HT1080 (cell line): ENCODE measurements around the gene AKNA. TPM values are rescaled to one million over a fixed set of nuclear protein-coding genes. Genes with fewer than 3 reads are reported as not detected.
A peak's percentile ranks its signal among the peaks of the same experiment; 100 is the strongest.
"Not testable (repeated sequence)": the region's sequence is repeated elsewhere in the genome, so short reads cannot be mapped to it uniquely, and the experiment has no call there.

ENCODE experiments used
- DNase-seq: peaks from one replicate; pipeline ENCODE4 v3.0.0-alpha.2; 2015; ENCODE audit warnings: low read depth
- total RNA-seq: library from RNA; depleted of rRNA; stranded (reverse); fragments of >200 nt; shearing (Covaris generic); gene quantifications from 2 replicates; pipeline ENCODE4 v1.2.3, GENCODE V29; 2014

AKNA gene
- total RNA-seq, 1 experiment from 2014 or later = 4.2 TPM

DNA sequence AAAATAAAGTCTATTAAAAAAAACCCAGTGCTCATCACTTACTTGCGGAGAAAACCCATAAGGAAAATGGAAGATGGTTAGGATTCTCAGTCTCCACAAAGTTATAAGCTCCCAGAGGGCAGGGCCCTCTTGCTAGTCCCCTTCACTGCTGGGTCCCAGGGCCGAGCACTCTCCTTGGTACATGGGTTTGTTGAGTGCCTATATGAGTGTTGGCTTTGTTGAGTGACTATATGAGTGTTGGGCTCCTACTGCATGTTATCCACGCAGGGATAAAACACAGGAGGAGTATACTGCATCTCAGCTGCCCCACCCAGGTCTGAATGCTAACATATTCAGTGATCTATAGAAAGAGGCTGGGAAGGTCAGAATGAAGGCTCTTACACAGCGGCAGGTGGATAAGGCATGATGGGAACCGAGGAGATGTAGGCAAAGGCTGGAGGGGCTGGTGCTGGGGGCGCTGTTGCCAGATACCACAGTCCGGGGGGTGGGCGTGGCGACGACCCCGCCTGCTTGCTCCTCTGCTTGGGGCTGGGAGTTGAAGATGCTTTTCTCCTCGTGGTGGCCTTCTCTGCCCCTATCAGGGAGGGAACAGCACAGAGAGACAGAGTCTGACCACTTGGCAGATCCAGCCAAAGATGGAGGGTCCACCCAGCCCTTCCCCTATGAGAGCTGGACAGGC lies 46.5 kb downstream of the AKNA start:
- DNase-seq = no peak

DNA sequence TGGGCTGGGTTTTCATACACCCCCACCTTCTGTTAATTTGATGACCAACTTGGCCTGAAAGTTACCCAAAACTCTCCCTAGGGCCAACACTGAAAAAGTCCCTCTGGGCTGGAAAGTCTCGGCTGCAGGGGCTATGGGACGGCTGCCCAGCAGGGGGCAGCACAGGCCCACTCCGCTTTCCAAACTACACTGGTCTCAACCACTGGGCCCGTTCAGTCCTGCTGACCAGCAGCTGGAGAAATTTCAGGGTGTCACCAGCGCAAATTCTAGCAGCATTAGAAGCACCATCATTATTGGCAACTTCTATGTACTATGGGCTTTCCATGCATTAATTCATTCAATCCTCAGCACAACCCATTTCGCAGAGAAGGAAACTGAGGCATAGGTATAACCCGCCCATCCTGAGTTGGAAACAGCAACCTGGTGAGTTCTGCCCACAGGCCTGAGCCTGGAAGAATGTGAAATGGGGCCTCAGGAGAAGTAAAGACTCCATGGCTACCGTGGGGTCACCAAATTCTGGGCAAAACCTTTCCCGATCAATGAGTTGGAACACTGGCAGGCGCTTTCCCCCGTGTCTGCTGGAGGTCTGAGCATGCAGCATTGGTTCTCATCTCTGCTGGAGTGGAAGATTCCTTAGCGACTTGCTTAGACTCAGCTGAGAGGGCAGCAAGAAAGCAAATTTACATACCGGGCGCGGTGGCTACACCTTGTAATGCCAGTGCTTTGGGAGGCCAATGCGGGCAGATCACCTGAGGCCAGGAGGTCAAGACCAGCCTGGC lies 48.5 kb downstream of the AKNA start:
- peak; percentile 56 for DNase-seq

DNA sequence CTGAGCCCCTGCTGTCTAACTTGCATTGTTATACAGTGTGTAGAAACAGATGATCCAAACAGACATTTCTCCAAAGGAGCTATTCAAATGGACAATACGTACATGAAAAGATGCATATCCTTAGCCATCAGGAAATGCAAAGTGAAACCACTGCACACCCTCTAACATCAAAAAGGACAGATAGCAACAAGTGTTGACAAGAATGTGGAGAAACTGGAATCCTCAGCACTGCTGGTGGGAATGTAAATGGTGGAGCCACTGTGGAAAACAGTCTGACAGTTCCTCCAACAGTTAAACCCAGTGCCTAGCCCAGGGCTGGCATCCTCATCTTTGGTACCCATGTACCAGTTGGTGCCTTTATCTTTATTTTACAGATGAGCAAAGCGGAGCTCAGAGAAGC lies 49.6 kb downstream of the AKNA start:
- DNase-seq = no peak

DNA sequence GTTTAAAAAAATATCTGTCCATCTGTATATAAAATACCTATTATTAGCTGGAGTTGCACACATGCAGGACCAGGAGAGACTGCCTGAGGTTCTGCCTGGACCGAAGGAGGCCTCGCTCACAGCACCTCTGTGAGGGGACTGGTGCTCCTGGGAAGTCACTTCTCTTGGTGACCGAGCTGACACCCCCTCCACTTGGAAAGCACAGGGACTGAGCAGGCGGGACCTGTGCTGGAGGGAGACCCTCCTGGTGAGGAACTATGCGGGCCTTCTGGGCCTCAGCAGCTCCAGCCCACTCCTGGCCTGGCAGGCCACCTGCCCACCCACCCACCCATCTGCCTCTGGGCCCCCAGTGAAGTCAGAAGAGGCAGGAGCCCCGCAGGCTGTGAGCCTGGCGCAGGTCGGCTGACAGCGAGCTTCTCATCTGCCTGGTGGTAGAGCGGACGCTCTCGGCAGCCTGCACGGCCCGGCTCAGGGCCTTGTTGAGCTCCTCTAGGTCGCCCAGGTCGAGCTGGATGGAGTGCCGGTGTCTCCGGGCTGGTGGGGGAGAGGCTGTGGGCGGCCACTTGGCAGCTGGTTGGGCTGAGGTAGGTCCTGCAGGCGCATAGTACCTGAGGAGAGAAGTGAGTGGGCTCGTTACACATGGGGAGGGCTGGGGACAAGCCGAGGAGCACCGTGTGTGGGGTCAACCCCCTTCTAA lies 50.9 kb downstream of the AKNA start:
- DNase-seq = no peak

DNA sequence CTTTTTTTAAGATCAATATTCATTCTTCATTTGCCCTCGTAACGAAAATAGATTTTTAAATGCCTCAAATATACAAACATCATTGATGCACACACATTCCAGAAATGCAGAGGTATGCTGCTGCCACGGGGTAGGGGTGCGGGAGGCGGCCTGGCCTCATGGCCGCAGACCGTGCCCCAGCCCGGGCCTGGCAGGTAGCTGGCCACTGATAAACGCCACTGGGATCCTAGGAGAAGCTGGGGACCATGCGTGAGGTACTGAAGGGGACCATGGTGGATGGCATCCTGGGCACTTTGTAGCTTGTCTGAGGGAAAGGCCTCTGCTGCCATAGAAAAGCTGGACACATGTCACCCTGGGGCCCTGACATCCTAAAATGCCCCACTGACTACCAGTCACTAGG lies 51.6 kb downstream of the AKNA start:
- no peak for DNase-seq

DNA sequence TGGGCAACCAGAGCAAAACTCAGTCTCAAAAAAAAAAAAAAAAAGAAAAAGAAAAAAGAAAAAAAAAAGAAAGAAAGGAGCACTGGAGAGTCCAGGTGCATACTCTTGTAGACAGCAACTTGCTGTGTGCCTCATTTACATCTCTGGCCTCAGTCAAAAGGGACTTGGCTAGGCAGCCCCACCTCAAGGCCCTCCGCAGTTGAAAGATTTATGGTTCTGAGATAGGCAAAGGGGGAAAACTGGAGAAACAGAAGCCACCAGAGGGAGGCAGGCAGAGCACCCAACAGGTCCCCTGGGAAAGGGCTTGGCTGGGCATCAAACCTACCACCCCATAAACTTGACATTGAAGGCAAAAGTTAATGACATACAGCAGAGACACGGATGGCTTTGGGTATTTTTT lies 52.0 kb downstream of the AKNA start:
- DNase-seq = no peak

DNA sequence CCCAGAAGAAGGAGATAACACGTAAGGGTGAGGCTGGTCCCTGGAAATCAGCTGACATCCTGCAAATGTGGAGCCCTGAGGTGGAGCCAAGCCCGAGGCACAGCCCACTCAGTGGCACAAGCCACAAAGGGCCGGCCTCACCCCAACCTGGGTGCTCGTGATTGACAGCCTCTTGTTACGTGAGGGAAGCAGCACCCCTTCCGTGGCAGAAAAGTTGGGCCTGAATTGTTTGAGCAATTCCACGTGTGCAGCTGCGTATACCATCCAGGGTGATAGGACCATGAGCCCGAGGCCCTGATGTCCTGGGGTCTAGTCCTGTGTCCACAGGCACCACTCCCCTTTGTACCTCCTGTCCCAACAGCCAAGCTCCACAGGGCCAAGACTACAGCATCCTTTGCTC lies 53.3 kb downstream of the AKNA start:
- no peak for DNase-seq

DNA sequence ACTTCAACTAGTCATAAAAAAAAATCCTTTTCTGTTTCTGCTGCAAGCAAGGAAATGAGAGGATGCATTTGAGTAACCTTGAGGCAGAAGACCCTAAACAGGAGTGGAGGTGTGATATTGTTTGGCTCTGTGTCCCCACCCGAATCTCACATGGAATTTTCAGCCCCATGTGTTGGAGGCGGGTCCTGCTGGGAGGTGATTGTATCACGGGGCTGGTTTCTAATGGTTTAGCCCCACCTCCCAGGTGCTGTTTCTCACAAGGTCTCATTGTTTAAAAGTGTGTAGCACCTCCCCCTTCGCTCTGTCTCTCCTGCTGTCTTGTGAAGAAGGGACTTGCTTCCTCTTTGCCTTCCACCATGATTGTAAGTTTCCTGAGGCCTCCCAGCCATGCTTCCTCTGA lies 54.1 kb downstream of the AKNA start:
- DNase-seq = not testable (repeated sequence)

DNA sequence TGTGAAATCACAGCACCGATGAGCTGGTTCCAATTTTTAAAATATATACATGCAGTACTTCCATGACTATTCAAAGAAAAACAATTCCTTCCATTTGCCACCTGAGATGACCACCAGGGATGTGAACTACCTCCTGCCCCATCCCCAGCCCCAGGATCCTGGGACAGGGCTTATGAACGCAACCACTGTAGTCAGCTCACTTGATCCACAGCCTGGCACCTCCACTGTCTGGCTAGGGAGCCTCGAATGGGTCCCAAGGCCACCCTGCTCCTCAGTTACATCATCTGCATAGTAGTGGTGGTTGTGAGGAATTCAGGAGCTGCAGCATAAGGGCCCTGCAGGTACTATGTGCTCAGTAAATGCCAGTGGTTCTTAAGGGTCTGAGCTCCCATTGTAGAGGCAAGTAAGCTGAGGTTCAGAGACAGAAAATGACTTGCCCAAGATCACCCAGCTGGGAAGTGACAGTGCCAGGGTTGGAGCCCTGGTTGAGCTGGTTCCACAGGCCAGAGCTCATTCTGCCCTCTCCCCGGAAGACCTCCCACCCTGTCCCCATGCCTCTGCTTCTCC lies 55.2 kb downstream of the AKNA start:
- DNase-seq = not testable (repeated sequence)

DNA sequence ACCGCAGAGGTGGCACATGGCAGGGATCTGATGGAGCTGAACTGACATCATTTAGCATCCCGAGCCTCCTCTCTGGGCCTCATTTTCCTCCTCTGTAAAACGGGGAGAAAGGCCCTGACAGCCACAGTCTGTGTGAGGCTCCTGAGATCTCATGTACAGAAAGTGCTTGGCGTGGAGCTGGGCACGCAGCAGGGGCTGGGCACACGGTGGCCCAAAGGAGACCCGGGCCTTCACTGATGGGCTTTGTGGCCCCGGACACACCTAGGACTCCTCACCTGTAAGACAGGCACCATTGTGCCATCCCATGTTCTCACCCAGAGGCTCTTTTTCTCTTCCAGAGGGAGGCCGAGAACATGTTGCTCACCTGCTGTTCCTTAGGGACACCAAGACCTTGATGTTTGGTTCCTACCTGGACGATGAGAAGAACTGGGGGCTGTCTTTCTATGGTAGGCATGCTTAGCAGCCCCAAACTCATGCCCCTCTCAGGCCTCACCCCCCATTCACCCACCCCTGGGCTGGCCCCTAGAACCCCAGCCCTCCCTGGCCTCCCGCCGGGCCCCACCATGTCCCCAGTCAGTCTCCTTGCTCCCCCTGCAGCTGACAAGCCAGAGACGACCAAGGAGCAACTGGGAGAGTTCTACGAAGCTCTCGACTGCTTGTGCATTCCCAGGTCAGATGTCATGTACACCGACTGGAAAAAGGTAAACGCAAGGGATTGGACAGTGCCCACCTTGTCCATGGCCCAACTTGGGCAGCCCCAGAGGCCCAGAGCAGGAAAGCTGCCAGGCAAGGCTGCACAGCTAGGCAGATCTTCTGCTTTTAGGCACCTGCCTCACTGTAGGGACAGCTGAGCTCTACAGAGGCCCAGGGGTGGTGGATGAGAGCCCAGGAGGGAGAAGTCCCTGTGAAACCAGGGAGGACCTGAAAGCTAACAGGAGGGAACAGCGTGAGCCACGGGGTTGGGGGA lies 56.3 kb downstream of the AKNA start:
- not testable (repeated sequence) for DNase-seq

DNA sequence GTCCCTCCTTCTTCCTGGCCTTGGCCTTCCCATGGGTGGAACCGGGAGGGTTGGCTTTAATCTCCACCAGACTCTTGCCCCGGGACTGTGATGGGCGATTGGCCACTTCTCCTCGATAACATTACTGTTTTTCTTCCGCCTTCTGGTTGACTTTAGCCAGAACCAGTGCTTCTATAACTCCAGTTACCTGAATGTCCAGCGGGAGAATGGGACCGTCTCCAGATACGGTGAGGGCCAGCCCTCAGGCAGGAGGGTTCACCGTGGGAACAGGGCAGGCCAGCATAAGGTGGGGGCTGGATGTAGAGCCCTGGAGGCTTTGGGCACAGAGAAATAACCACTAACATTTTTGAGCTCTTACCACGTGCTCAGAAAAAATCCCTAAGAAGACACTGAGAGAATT lies 57.1 kb downstream of the AKNA start:
- no peak for DNase-seq

DNA sequence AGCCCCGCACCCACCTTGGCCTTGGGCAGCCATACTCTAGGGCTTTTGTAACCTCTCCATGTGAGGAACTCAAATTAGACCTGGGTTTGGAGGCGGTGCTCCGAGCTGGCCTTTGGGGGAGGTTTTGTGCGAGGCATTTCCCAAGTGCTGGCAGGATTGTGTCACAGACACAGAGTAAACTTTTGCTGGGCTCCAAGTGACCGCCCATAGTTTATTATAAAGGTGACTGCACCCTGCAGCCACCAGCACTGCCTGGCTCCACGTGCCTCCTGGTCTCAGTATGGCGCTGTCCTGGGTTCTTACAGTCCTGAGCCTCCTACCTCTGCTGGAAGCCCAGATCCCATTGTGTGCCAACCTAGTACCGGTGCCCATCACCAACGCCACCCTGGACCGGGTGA lies 58.2 kb downstream of the AKNA start, which contains the start of gene ORM2:
TSS of gene ORM2 (plus strand) at position 245 of the 398 bp plus-strand sequence. CDS start at position 281, 36 bp downstream.
- DNase-seq = not testable (repeated sequence)

DNA sequence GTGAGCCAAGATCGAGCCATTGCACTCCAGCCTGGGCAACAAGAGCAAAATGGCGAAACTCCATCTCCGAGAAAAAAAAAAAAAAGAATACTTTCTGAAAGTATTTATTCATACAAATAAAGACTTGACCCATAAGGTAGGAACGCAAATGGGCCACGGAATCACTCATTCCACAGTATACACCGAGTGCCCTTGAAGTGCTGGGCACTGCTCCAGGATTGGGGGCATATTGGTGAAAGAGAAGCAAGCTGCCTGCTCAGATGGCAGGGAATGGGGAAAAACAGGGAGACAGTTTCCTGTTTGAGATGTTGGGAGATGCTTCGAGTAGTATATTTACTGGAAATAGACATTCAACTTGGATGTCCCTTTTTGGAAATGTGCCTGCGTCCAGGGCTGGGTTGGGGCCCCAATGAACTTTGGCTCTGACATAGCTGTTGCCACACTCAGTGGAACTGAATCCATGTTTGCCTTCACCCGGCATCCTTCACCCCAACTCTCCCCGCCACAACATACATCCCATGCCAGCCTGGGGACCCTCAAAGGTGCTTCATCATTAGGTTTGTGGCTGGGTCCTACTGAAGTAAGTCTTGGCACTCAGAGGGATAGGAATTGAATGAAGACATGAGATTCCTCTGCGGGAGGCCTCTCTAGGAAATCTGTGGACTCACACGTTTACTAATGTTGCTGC lies 58.7 kb downstream of the AKNA start:
- DNase-seq = not testable (repeated sequence)

DNA sequence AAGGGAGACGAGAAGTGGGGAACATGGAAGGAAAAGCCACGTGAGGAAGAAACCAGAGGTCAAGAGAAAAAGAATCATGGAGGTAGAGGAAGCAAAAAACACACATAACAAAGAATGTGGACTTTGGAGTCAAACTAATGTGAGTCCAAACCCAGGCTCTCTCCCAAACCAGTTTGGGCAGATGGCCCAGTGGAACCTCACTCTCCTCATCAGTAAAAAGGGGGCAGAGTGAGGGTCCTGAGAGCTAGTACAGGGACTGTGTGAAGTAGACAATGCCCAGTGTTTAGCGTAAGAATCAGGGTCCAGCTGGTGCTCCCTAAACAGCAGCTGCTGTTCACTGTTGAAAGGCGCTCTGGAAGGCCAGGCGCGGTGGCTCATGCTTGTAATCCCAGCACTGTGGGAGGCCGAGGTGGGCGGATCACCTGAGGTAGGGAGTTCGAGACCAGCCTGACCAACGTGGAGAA lies 59.4 kb downstream of the AKNA start:
- not testable (repeated sequence) for DNase-seq

DNA sequence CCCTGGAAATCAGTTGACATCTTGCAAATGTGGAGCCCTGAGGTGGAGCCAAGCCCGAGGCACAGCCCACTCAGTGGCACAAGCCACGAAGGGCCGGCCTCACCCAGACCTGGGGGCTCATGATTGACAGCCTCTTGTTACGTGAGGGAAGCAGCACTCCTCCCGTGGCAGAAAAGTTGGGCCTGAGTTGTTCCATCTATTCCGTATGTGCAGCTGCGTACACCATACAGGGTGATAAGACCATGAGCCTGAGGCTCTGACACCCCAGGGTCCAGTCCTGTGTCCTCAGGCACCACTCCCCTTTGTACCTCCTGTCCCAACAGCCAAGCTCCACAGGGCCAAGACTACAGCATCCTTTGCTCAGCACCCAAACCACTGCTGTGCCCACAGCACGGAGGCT lies 60.0 kb downstream of the AKNA start:
- no peak for DNase-seq

DNA sequence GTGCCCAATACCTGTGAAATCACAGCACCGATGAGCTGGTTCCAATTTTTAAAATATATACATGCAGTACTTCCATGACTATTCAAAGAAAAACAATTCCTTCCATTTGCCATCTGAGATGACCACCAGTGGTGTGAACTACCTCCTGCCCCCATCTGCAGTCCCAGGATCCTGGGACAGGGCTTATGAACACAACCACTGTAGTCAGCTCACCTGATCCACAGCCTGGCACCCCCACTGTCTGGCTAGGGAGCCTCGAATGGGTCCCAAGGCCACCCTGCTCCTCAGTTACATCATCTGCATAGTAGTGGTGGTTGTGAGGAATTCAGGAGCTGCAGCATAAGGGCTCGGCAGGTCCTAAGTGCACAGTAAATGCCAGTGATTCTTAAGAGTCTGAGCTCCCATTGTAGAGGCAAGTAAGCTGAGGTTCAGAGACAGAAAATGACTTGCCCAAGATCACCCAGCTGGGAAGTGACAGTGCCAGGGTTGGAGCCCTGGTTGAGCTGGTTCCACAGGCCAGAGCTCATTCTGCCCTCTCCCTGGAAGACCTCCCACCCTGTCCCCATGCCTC lies 62.0 kb downstream of the AKNA start:
- DNase-seq = not testable (repeated sequence)

DNA sequence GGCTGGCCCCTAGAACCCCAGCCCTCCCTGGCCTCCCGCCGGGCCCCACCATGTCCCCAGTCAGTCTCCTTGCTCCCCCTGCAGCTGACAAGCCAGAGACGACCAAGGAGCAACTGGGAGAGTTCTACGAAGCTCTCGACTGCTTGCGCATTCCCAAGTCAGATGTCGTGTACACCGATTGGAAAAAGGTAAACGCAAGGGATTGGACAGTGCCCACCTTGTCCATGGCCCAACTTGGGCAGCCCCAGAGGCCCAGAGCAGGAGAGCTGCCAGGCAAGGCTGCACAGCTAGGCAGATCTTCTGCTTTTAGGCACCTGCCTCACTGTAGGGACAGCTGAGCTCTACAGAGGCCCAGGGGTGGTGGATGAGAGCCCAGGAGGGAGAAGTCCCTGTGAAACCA lies 62.8 kb downstream of the AKNA start:
- DNase-seq = not testable (repeated sequence)

DNA sequence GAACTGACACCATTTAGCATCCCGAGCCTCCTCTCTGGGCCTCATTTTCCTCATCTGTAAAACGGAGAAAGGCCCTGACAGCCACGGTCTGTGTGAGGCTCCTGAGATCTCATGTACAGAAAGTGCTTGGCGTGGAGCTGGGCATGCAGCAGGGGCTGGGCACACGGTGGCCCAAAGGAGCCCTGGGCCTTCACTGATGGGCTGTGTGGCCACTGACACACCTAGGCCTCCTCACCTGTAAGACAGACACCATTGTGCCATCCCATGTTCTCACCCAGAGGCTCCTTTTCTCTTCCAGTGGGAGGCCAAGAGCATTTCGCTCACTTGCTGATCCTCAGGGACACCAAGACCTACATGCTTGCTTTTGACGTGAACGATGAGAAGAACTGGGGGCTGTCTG lies 63.3 kb downstream of the AKNA start:
- DNase-seq = no peak

DNA sequence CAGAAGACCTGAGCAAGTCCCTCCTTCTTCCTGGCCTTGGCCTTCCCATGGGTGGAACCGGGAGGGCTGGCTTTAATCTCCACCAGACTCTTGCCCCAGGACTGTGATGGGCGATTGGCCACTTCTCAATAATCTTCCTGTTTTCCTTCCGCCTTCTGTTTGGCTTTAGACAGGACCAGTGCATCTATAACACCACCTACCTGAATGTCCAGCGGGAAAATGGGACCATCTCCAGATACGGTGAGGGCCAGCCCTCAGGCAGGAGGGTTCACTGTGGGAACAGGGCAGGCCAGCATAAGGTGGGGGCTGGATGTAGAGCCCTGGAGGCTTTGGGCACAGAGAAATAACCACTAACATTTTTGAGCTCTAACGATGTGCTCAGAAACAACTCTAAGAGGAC lies 63.9 kb downstream of the AKNA start:
- not testable (repeated sequence) for DNase-seq
